GM23248 (cell line): ENCODE results near the gene DHRS1.

Source experiments
- EZH2 ChIP-seq: fragments of 200-600 bp; sonication (generic); IDR thresholded peaks from 2 replicates; pipeline ENCODE4 v1.6.1; 2018; ENCODE audit warnings: antibody characterized with exemption, mild to moderate bottlenecking; ENCODE audit not compliant: insufficient read depth, poor library complexity, severe bottlenecking
- EZH2phosphoT487 ChIP-seq: fragments of 200-600 bp; sonication (generic); IDR thresholded peaks from 2 replicates; pipeline ENCODE4 v1.6.1; 2018; ENCODE audit warnings: antibody characterized with exemption, moderate library complexity, mild to moderate bottlenecking, low read depth; ENCODE audit not compliant: insufficient read depth

- no peak for TF ChIP-seq EZH2
- no peak for TF ChIP-seq EZH2phosphoT487
These were observed 56.2 kb downstream of the DHRS1 start for GRCh38 chr14:24243336-24243836.
